Esophagus muscularis mucosa (tissue), 3 donors: ENCODE results near the gene NEK11.

Experiments used
- POLR2A ChIP-seq: fragments of 450-650 bp; IDR thresholded peaks from one replicate; pipeline ENCODE4 v1.6.1; 2017; ENCODE audit warnings: antibody characterized with exemption, moderate library complexity, mild to moderate bottlenecking, low read depth
- TF ChIP-seq, protein P1 (sequence below), 3 experiments: fragments of 200-600 bp in 2 of 3; fragments of 450-650 bp in 1 of 3; sonication (generic) in 2 of 3; IDR thresholded peaks; one replicate each; pipeline ENCODE4 v1.5.1; 2017 to 2019; ENCODE audit warnings: antibody characterized with exemption in 3 of 3, mild to moderate bottlenecking in 2 of 3, moderate library complexity in 1 of 3

DNA sequence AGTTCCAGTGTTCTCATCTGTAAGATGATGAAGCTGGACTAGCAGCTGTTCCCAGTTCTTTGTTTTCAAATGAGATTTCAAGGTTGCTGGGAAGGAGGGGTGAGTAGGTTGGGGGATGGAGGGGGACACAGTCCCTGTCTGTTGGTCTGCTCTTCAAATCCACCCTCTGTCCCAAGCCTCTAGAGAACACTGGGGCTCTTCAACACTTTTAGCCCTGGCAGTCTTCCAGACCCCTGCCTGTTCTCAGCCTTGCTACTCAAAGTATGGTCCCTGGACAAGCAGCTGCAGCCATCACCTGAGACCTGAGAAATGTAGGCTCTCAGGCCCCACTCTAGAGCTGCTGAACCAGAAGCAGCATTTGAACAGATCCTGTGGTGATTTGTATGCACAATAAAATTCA is 41.3 kb downstream of the NEK11 start:
- TF ChIP-seq, protein P1, sequence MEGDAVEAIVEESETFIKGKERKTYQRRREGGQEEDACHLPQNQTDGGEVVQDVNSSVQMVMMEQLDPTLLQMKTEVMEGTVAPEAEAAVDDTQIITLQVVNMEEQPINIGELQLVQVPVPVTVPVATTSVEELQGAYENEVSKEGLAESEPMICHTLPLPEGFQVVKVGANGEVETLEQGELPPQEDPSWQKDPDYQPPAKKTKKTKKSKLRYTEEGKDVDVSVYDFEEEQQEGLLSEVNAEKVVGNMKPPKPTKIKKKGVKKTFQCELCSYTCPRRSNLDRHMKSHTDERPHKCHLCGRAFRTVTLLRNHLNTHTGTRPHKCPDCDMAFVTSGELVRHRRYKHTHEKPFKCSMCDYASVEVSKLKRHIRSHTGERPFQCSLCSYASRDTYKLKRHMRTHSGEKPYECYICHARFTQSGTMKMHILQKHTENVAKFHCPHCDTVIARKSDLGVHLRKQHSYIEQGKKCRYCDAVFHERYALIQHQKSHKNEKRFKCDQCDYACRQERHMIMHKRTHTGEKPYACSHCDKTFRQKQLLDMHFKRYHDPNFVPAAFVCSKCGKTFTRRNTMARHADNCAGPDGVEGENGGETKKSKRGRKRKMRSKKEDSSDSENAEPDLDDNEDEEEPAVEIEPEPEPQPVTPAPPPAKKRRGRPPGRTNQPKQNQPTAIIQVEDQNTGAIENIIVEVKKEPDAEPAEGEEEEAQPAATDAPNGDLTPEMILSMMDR (IDR thresholded peaks at IDR 0.05), result no peak
- TF ChIP-seq POLR2A, result no peak
